ENCODE results near the gene TMTC2.
A peak's percentile ranks its signal among the peaks of the same experiment; 100 is the strongest.

The TMTC2 gene

GRCh38 chr12:83015390-83016217 lies 328.9 kb downstream of the TMTC2 start:
- DNase-seq (ENCODE audit: low read depth), result peak; percentile 41

GRCh38 chr12:83016218-83016835 lies 329.6 kb downstream of the TMTC2 start:
- DNase-seq (ENCODE audit: low read depth), result peak; percentile 97

GRCh38 chr12:83016991-83017390 lies 330.3 kb downstream of the TMTC2 start:
- DNase-seq (ENCODE audit: low read depth), result no peak

- DNase-seq (ENCODE audit: low read depth), result no peak
Measured at GRCh38 chr12:83018088-83018487, 331.4 kb downstream of the TMTC2 start.

GRCh38 chr12:83027021-83027723 lies 340.5 kb downstream of the TMTC2 start:
- DNase-seq (ENCODE audit: low read depth), result no peak

GRCh38 chr12:83031196-83031595 lies 344.5 kb downstream of the TMTC2 start:
- DNase-seq (ENCODE audit: low read depth), result peak; percentile 49

GRCh38 chr12:83036847-83037246 lies 350.1 kb downstream of the TMTC2 start:
- no peak for DNase-seq (ENCODE audit: low read depth)

- no peak for DNase-seq (ENCODE audit: low read depth)
Measured at GRCh38 chr12:83039413-83039812, 352.7 kb downstream of the TMTC2 start.

GRCh38 chr12:83040339-83040738 lies 353.6 kb downstream of the TMTC2 start:
- no peak for DNase-seq (ENCODE audit: low read depth)

- DNase-seq (ENCODE audit: low read depth), result no peak
Measured at GRCh38 chr12:83040991-83041390, 354.3 kb downstream of the TMTC2 start.

- DNase-seq (ENCODE audit: low read depth), result peak; percentile 67
Measured at GRCh38 chr12:83042441-83043200, 355.9 kb downstream of the TMTC2 start.

- DNase-seq (ENCODE audit: low read depth), result no peak
Measured at GRCh38 chr12:83044736-83045135, 358.0 kb downstream of the TMTC2 start.

- DNase-seq (ENCODE audit: low read depth), result no peak
Measured at GRCh38 chr12:83046019-83046418, 359.3 kb downstream of the TMTC2 start.

GRCh38 chr12:83049306-83049705 lies 362.6 kb downstream of the TMTC2 start:
- DNase-seq (ENCODE audit: low read depth), result no peak

- no peak for DNase-seq (ENCODE audit: low read depth)
Measured at GRCh38 chr12:83052890-83053541, 366.3 kb downstream of the TMTC2 start.

GRCh38 chr12:83057436-83057835 lies 370.7 kb downstream of the TMTC2 start:
- no peak for DNase-seq (ENCODE audit: low read depth)

GRCh38 chr12:83059107-83059506 lies 372.4 kb downstream of the TMTC2 start:
- DNase-seq (ENCODE audit: low read depth), result no peak

- DNase-seq (ENCODE audit: low read depth), result no peak
Measured at GRCh38 chr12:83065562-83065961, 378.9 kb downstream of the TMTC2 start.

- DNase-seq (ENCODE audit: low read depth), result no peak
Measured at GRCh38 chr12:83067981-83068380, 381.3 kb downstream of the TMTC2 start.

GRCh38 chr12:83074358-83074894 lies 387.7 kb downstream of the TMTC2 start:
- DNase-seq (ENCODE audit: low read depth), result no peak

GRCh38 chr12:83075471-83075870 lies 388.8 kb downstream of the TMTC2 start:
- DNase-seq (ENCODE audit: low read depth), result no peak
